Measurements from ENCODE around the gene DNER. TPM values are rescaled to one million over a fixed set of nuclear protein-coding genes. Genes with fewer than 3 reads are reported as not detected.

DNER gene
- total and polyA plus RNA-seq, 2 donors (not counting 3 experiments of a cell fraction or from before 2014, with no cell fraction given): 0.01 TPM; not detected in 1

DNA sequence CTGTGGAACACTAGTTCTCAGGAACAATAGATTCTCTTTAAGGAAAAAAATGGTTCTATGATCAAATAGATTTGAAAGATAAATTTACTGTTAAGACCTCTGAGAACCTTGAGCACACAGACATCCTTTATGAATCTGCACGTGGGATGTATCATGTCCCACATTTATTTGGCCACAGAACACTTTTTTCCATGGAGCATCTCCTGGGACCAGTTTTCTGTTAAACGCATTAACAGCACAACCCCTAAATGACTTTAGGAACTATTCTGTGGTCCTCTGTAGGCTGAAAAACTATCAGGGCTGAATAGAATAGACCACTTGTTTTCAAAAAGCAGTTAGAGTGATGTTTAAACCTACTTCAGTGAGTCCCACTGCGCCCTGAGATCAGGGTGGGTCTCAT, 311.1 kb downstream of the DNER start:
- Histone ChIP-seq H3K27ac (ENCODE audit: insufficient read depth, low read depth, low read length) (no peak overlapping the region), H2AFZ (ENCODE audit: low read depth, low read length) (no peak overlapping the region), H3K4me1 (ENCODE audit: control insufficient read depth, extremely low read depth, insufficient read depth, low read length) (peaks cover 6% of the 10 kb centered on the region), H3K79me2 (ENCODE audit: control insufficient read depth, insufficient read depth, low read length) (no peaks in the 10 kb centered on the region), H4K20me1 (replicated peaks; ENCODE audit: control insufficient read depth, extremely low read depth, insufficient read depth, low read length) (no peaks in the 10 kb centered on the region), H3K9me3 (replicated peaks; ENCODE audit: control insufficient read depth, insufficient read depth, low read length) (no peaks in the 10 kb centered on the region), H3K4me2 (ENCODE audit: insufficient read depth, low read length) (no peak overlapping the region), H3K9me1 (replicated peaks; ENCODE audit: control insufficient read depth, extremely low read depth, insufficient read depth, low read length) (no peaks in the 10 kb centered on the region), H3K4me3 (replicated peaks in 1 of 3; ENCODE audit: insufficient read depth in 1 of 3, low read depth in 1 of 3, low read length in 3 of 3) (no peak overlapping the region), H3K9ac (replicated peaks; ENCODE audit: extremely low read depth, insufficient read depth, low read length) (no peak overlapping the region), H3K27me3 (ENCODE audit: control insufficient read depth in 2 of 2, insufficient read depth in 2 of 2, low read length in 2 of 2) (no peaks in the 10 kb centered on the region), H3K36me3 (ENCODE audit: control insufficient read depth in 2 of 2, extremely low read depth in 1 of 2, insufficient read depth in 2 of 2, low read length in 2 of 2) (no peaks in the 10 kb centered on the region)
- dilution Hi-C loops (cut with MboI; ENCODE audit: extremely low pct_ligation_motif_present, low sequenced_read_pairs) (no loop called here), intact Hi-C loops (cut with micrococcal nuclease) (no loop called here)
- FAIRE-seq (no peak), DNase-seq (ENCODE audit: low read depth, low spot score) (no peak)
- POLR2A ChIA-PET: no interaction called here
- CTCF ChIA-PET: no interaction called here
- TF ChIP-seq EZH2 (IDR thresholded peaks at IDR 0.05; ENCODE audit: borderline replicate concordance, low read depth, low read length, severe bottlenecking) (no peak), MYC (IDR thresholded peaks at IDR 0.05; ENCODE audit: low read depth, low read length) (no peak), POLR2AphosphoS5 (IDR thresholded peaks at IDR 0.05; ENCODE audit: insufficient read depth, low read depth, low read length) (no peak), JUN (IDR thresholded peaks at IDR 0.05; ENCODE audit: borderline replicate concordance, insufficient read depth, insufficient read length, low read depth) (no peak), FOS (IDR thresholded peaks at IDR 0.05; ENCODE audit: borderline replicate concordance, insufficient read depth, low read length) (no peak), POLR2A (IDR thresholded peaks at IDR 0.05; ENCODE audit: low read depth, low read length) (no peak), GATA2 (IDR thresholded peaks at IDR 0.05; ENCODE audit: insufficient read depth, insufficient read length, low read depth, low read length) (no peak)
- TF ChIP-seq, protein P1, sequence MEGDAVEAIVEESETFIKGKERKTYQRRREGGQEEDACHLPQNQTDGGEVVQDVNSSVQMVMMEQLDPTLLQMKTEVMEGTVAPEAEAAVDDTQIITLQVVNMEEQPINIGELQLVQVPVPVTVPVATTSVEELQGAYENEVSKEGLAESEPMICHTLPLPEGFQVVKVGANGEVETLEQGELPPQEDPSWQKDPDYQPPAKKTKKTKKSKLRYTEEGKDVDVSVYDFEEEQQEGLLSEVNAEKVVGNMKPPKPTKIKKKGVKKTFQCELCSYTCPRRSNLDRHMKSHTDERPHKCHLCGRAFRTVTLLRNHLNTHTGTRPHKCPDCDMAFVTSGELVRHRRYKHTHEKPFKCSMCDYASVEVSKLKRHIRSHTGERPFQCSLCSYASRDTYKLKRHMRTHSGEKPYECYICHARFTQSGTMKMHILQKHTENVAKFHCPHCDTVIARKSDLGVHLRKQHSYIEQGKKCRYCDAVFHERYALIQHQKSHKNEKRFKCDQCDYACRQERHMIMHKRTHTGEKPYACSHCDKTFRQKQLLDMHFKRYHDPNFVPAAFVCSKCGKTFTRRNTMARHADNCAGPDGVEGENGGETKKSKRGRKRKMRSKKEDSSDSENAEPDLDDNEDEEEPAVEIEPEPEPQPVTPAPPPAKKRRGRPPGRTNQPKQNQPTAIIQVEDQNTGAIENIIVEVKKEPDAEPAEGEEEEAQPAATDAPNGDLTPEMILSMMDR (IDR thresholded peaks at IDR 0.05; ENCODE audit: extremely low read depth in 1 of 2, insufficient read depth in 1 of 2, low read depth in 1 of 2, low read length in 2 of 2): no peak
- no TSS peak for BruUV-seq (replicated peaks)
